Lung (tissue), 12 donors: ENCODE results near the gene NLGN1. TPM values are rescaled to one million over a fixed set of nuclear protein-coding genes. Genes with fewer than 3 reads are reported as not detected.

Experiments
- ATAC-seq: fragments of 200-7000 bp; cut with Tn5 transposase; one replicate; pipeline ENCODE4 v1.9.1; 2020; ENCODE audit warnings: moderate number of reproducible peaks; ENCODE audit not compliant: insufficient read depth, low FRiP score
- DNase-seq, 3 donors: peaks; one replicate each; pipeline ENCODE4 v3.0.0-alpha.2; 2013 to 2017
- H3K27ac ChIP-seq, 2 donors: one replicate each; pipeline ENCODE4 v1.5.1; 2013; ENCODE audit warnings: mild to moderate bottlenecking in 2 of 2, moderate library complexity in 2 of 2, control low read depth in 1 of 2, inconsistent platforms in 1 of 2, low read depth in 1 of 2, low read length in 1 of 2
- H3K27me3 ChIP-seq, 3 donors: one replicate each; pipeline ENCODE4 v1.5.1; 2013; ENCODE audit warnings: low read length in 2 of 3; ENCODE audit not compliant: control insufficient read depth in 3 of 3, insufficient read depth in 3 of 3
- H3K36me3 ChIP-seq, 4 donors: one replicate each; pipeline ENCODE4 v1.5.1; 2013; ENCODE audit warnings: low read length in 4 of 4, mild to moderate bottlenecking in 1 of 4, moderate library complexity in 1 of 4; ENCODE audit not compliant: control insufficient read depth in 4 of 4, insufficient read depth in 4 of 4
- H3K4me1 ChIP-seq, 5 donors: one replicate each; pipeline ENCODE4 v1.5.1; 2013; ENCODE audit warnings: low read length in 5 of 5, mild to moderate bottlenecking in 2 of 5, moderate library complexity in 1 of 5; ENCODE audit not compliant: control insufficient read depth in 5 of 5, insufficient read depth in 5 of 5
- H3K4me3 ChIP-seq: one replicate; pipeline ENCODE4 v1.5.1; 2013; ENCODE audit warnings: mild to moderate bottlenecking, control low read depth, moderate library complexity
- H3K9ac ChIP-seq, 2 donors: one replicate each; pipeline ENCODE4 v1.5.1; 2013; ENCODE audit warnings: low read length in 2 of 2, control low read depth in 1 of 2; ENCODE audit not compliant: insufficient read depth in 1 of 2
- H3K9me3 ChIP-seq, 4 donors: one replicate each; pipeline ENCODE4 v1.5.1; 2013; ENCODE audit warnings: low read length in 3 of 4, mild to moderate bottlenecking in 1 of 4, moderate library complexity in 1 of 4; ENCODE audit not compliant: control insufficient read depth in 4 of 4, insufficient read depth in 3 of 4
- CTCF ChIP-seq: IDR thresholded peaks from 2 replicates; pipeline ENCODE4 v1.5.1; 2012; ENCODE audit warnings: mild to moderate bottlenecking; ENCODE audit errors: control extremely low read depth, extremely low read depth
- WGBS, 2 donors: extraction: QIAGEN DNeasy Blood & Tissue Kit; methylation state at CpG; one replicate each; pipeline ENCODE4 v1.1.7; 2013; 5-methylcytosine and 5-hydroxymethylcytosine counted together
- polyA plus RNA-seq, 2 donors: library from polyadenylated mRNA; stranded (reverse); fragments of 200-250 nt; gene quantifications; one replicate each; pipeline ENCODE4 v1.2.1, GENCODE V29; 2013
- total RNA-seq, 2 donors: library from RNA; depleted of rRNA in 1 of 2; stranded (reverse); fragments of >200 nt in 1 of 2; gene quantifications; one replicate each; pipeline ENCODE4 v1.2.1, GENCODE V29; 2014 to 2021
- donor health status: control.
- donor health status: control.
- donor health status: Bipolar disorder and iron deficiency.
- donor health status: healthy.
- donor health status: DM: yes; HTN: yes; CAD: no.

NLGN1 gene
- total and polyA plus RNA-seq, 4 donors, result 0.24 to 22.2 (median 1.9) TPM

- H3K9ac ChIP-seq, result no peak overlapping the region
- H3K9me3 ChIP-seq, result no peaks in the 10 kb centered on the region
- no peaks in the 10 kb centered on the region for H3K4me1 ChIP-seq
- ATAC-seq, result no peak
- no peak overlapping the region for H3K4me3 ChIP-seq
- H3K36me3 ChIP-seq, result no peaks in the 10 kb centered on the region
- WGBS, 2 donors, result 89% methylated on average over 1 of the region's 1 CpG
- H3K27me3 ChIP-seq, result no peaks in the 10 kb centered on the region
- no peak for DNase-seq
- no peak overlapping the region for H3K27ac ChIP-seq
- no peak for TF ChIP-seq CTCF
Observed at GRCh38 chr3:174317005-174317404, 919.5 kb downstream of the NLGN1 start.

- Histone ChIP-seq H3K27ac (no peak overlapping the region), H3K36me3 (no peaks in the 10 kb centered on the region), H3K27me3 (no peaks in the 10 kb centered on the region), H3K9me3 (no peaks in the 10 kb centered on the region), H3K9ac (no peak overlapping the region), H3K4me1 (no peaks in the 10 kb centered on the region), H3K4me3 (no peak overlapping the region)
- DNase-seq (no peak), ATAC-seq (no peak)
- WGBS, 2 donors, result 95 to 96% methylated on average over 4 of the region's 4 CpGs
- no peak for TF ChIP-seq CTCF
Observed at GRCh38 chr3:174318181-174318580, 920.6 kb downstream of the NLGN1 start.

GRCh38 chr3:174321548-174321947 lies 924.0 kb downstream of the NLGN1 start:
- no peaks in the 10 kb centered on the region for H3K27me3 ChIP-seq
- no peak for ATAC-seq
- WGBS, 2 donors, result 60 to 79% methylated on average over 1 of the region's 1 CpG

More at GRCh38 chr3:174321548-174321947, 924.0 kb downstream of the NLGN1 start:
- H3K9me3 ChIP-seq, result no peaks in the 10 kb centered on the region
- TF ChIP-seq CTCF, result no peak
- no peaks in the 10 kb centered on the region for H3K4me1 ChIP-seq
- no peak overlapping the region for H3K27ac ChIP-seq
- no peak for DNase-seq
- H3K4me3 ChIP-seq, result no peak overlapping the region
- no peak overlapping the region for H3K9ac ChIP-seq
- no peaks in the 10 kb centered on the region for H3K36me3 ChIP-seq
